ENCODE measurements around the gene ZSWIM1.

ZSWIM1 gene

GRCh38 chr20:45909817-45910669 lies 29.0 kb downstream of the ZSWIM1 start:
- Histone ChIP-seq H2BK12ac (ENCODE audit: low read length in 2 of 2) (no peak overlapping the region), H3K4me2 (ENCODE audit: low read length, poor library complexity, severe bottlenecking) (no peak overlapping the region), H3K9me3 (ENCODE audit: control insufficient read depth, low read length) (no peaks in the 10 kb centered on the region), H3K14ac (ENCODE audit: low read length in 2 of 2) (no peak overlapping the region), H2BK5ac (ENCODE audit: low read depth, low read length, poor library complexity, severe bottlenecking) (no peak overlapping the region), H3K27ac (ENCODE audit: low read length, poor library complexity, severe bottlenecking) (no peak overlapping the region), H3K4me1 (ENCODE audit: control insufficient read depth, insufficient read depth, low read depth, low read length) (peaks cover 20% of the 10 kb centered on the region), H2BK120ac (ENCODE audit: low read depth, low read length) (no peak overlapping the region), H2AK5ac (ENCODE audit: low read length, severe bottlenecking) (no peak overlapping the region), H3K36me3 (ENCODE audit: control insufficient read depth in 1 of 2, insufficient read depth in 2 of 2, low read depth in 1 of 2, low read length in 2 of 2) (peaks cover 29 to 30% of the 10 kb centered on the region in 2 experiments), H3K18ac (ENCODE audit: low read depth in 1 of 2, low read length in 2 of 2) (no peak overlapping the region), H3K4me3 (ENCODE audit: insufficient read depth in 1 of 2, low read depth in 1 of 2, low read length in 2 of 2) (peak overlapping the region in 1 of 2 experiments; percentile 56), H3K27me3 (ENCODE audit: control insufficient read depth in 1 of 2, insufficient read depth in 1 of 2, low read length in 2 of 2) (no peaks in the 10 kb centered on the region), H3K4ac (ENCODE audit: low read depth in 1 of 2, low read length in 2 of 2) (no peak overlapping the region), H3K79me1 (replicated peaks; ENCODE audit: low read length, poor library complexity, severe bottlenecking) (peaks cover 11% of the 10 kb centered on the region), H3K23ac (ENCODE audit: low read length in 2 of 2) (no peak overlapping the region), H2BK15ac (ENCODE audit: low read depth, poor library complexity, severe bottlenecking) (peak overlapping the region; percentile 61), H2AFZ (ENCODE audit: low read depth, low read length) (no peak overlapping the region), H3K9ac (ENCODE audit: low read length) (no peak overlapping the region), H4K91ac (ENCODE audit: low read length) (no peak overlapping the region), H4K8ac (ENCODE audit: low read length) (no peak overlapping the region)
- 92% methylated on average over 21 of the region's 22 CpGs for WGBS
- no peak for DNase-seq

- no peak overlapping the region for H2BK5ac ChIP-seq (ENCODE audit: low read depth, low read length, poor library complexity, severe bottlenecking)
- peak overlapping the region; percentile 92 to 99 for H3K18ac ChIP-seq (ENCODE audit: low read depth in 1 of 2, low read length in 2 of 2)
- no peak overlapping the region for H3K23ac ChIP-seq (ENCODE audit: low read length in 2 of 2)
- H4K8ac ChIP-seq (ENCODE audit: low read length), result peak overlapping the region; percentile 87
- peaks cover 11% of the 10 kb centered on the region for H3K79me1 ChIP-seq (replicated peaks; ENCODE audit: low read length, poor library complexity, severe bottlenecking)
- peak; percentile 99 for DNase-seq
- peak overlapping the region; percentile 61 for H2BK15ac ChIP-seq (ENCODE audit: low read depth, poor library complexity, severe bottlenecking)
- peaks cover 23 to 24% of the 10 kb centered on the region in 2 experiments for H3K36me3 ChIP-seq (ENCODE audit: control insufficient read depth in 1 of 2, insufficient read depth in 2 of 2, low read depth in 1 of 2, low read length in 2 of 2)
- peak overlapping the region; percentile 88 for H3K4me2 ChIP-seq (ENCODE audit: low read length, poor library complexity, severe bottlenecking)
- H2BK12ac ChIP-seq (ENCODE audit: low read length in 2 of 2), result no peak overlapping the region
- no peaks in the 10 kb centered on the region for H3K27me3 ChIP-seq (ENCODE audit: control insufficient read depth in 1 of 2, insufficient read depth in 1 of 2, low read length in 2 of 2)
- peaks cover 19% of the 10 kb centered on the region for H3K4me1 ChIP-seq (ENCODE audit: control insufficient read depth, insufficient read depth, low read depth, low read length)
- no peak overlapping the region for H2AK5ac ChIP-seq (ENCODE audit: low read length, severe bottlenecking)
- no peak overlapping the region for H2AFZ ChIP-seq (ENCODE audit: low read depth, low read length)
- peak overlapping the region; percentile 72 to 75 for H3K4me3 ChIP-seq (ENCODE audit: insufficient read depth in 1 of 2, low read depth in 1 of 2, low read length in 2 of 2)
- H3K4ac ChIP-seq (ENCODE audit: low read depth in 1 of 2, low read length in 2 of 2), result peak overlapping the region; percentile 33 to 68
- H2BK120ac ChIP-seq (ENCODE audit: low read depth, low read length), result no peak overlapping the region
- H4K91ac ChIP-seq (ENCODE audit: low read length), result peak overlapping the region; percentile 63
- 7% methylated on average over 40 of the region's 43 CpGs for WGBS
- H3K14ac ChIP-seq (ENCODE audit: low read length in 2 of 2), result peak overlapping the region in 1 of 2 experiments; percentile 90
- no peaks in the 10 kb centered on the region for H3K9me3 ChIP-seq (ENCODE audit: control insufficient read depth, low read length)
- H3K27ac ChIP-seq (ENCODE audit: low read length, poor library complexity, severe bottlenecking), result peak overlapping the region; percentile 78
- H3K9ac ChIP-seq (ENCODE audit: low read length), result peak overlapping the region; percentile 81
These were observed 29.9 kb downstream of the ZSWIM1 start for GRCh38 chr20:45910670-45911485.

GRCh38 chr20:45911486-45912343 lies 30.7 kb downstream of the ZSWIM1 start, which contains the start of gene PLTP:
Gene PLTP, minus strand, starts transcription at chr20:45912155. Its CDS starts 703 bp downstream, at chr20:45911452.
- Histone ChIP-seq H3K27ac (ENCODE audit: low read length, poor library complexity, severe bottlenecking) (peak within 1 kb of the TSS; percentile 78), H3K27me3 (ENCODE audit: control insufficient read depth in 1 of 2, insufficient read depth in 1 of 2, low read length in 2 of 2) (no peaks in the 10 kb centered on the region), H3K4me3 (ENCODE audit: insufficient read depth in 1 of 2, low read depth in 1 of 2, low read length in 2 of 2) (peak within 1 kb of the TSS; percentile 72 to 75), H3K14ac (ENCODE audit: low read length in 2 of 2) (peak within 1 kb of the TSS in 1 of 2 experiments; percentile 90), H3K9ac (ENCODE audit: low read length) (peak within 1 kb of the TSS; percentile 81), H2BK120ac (ENCODE audit: low read depth, low read length) (peak within 1 kb of the TSS; percentile 93), H2AK5ac (ENCODE audit: low read length, severe bottlenecking) (peak within 1 kb of the TSS; percentile 83), H2BK12ac (ENCODE audit: low read length in 2 of 2) (peak within 1 kb of the TSS; percentile 52 to 60), H3K79me1 (replicated peaks; ENCODE audit: low read length, poor library complexity, severe bottlenecking) (peaks cover 11% of the 10 kb centered on the region), H2AFZ (ENCODE audit: low read depth, low read length) (peak within 1 kb of the TSS; percentile 61), H3K36me3 (ENCODE audit: control insufficient read depth in 1 of 2, insufficient read depth in 2 of 2, low read depth in 1 of 2, low read length in 2 of 2) (peaks cover 19 to 20% of the 10 kb centered on the region in 2 experiments), H3K4me2 (ENCODE audit: low read length, poor library complexity, severe bottlenecking) (peak within 1 kb of the TSS; percentile 88), H3K4ac (ENCODE audit: low read depth in 1 of 2, low read length in 2 of 2) (peak within 1 kb of the TSS; percentile 68 to 93), H3K4me1 (ENCODE audit: control insufficient read depth, insufficient read depth, low read depth, low read length) (peaks cover 19% of the 10 kb centered on the region), H2BK15ac (ENCODE audit: low read depth, poor library complexity, severe bottlenecking) (peak within 1 kb of the TSS; percentile 95), H2BK5ac (ENCODE audit: low read depth, low read length, poor library complexity, severe bottlenecking) (no peak within 1 kb of the TSS), H4K8ac (ENCODE audit: low read length) (peak within 1 kb of the TSS; percentile 92), H3K23ac (ENCODE audit: low read length in 2 of 2) (peak within 1 kb of the TSS in 1 of 2 experiments; percentile 57), H4K91ac (ENCODE audit: low read length) (peak within 1 kb of the TSS; percentile 64), H3K9me3 (ENCODE audit: control insufficient read depth, low read length) (no peaks in the 10 kb centered on the region), H3K18ac (ENCODE audit: low read depth in 1 of 2, low read length in 2 of 2) (peak within 1 kb of the TSS; percentile 92 to 99)
- peak; percentile 85 for DNase-seq
- under 1% methylated on average over 41 of the region's 58 CpGs for WGBS
